Smooth muscle cell (in vitro differentiated cells): ENCODE data around the gene KLHL29. TPM values are rescaled to one million over a fixed set of nuclear protein-coding genes. Genes with fewer than 3 reads are reported as not detected.

Source experiments
- DNase-seq: peaks from one replicate; lab custom pipeline; 2025; ENCODE audit not compliant: unreplicated experiment; lab: John Stamatoyannopoulos, UW
- H2AFZ ChIP-seq: fragments of 200-600 bp; sonication (generic); 2 replicates; pipeline ENCODE4 v1.6.0; 2016; ENCODE audit warnings: antibody characterized with exemption, low read depth, mild to moderate bottlenecking
- H3F3A ChIP-seq: fragments of 200-600 bp; sonication (generic); 2 replicates; pipeline ENCODE4 v1.6.0; 2017; ENCODE audit warnings: antibody characterized with exemption, low read depth
- H3K27ac ChIP-seq: fragments of 200-600 bp; sonication (generic); 2 replicates; pipeline ENCODE4 v1.5.1; 2016; ENCODE audit warnings: low read depth, mild to moderate bottlenecking
- H3K27me3 ChIP-seq: fragments of 200-600 bp; sonication (generic); 2 replicates; pipeline ENCODE4 v1.6.1; 2016; ENCODE audit warnings: low read depth, mild to moderate bottlenecking
- H3K36me3 ChIP-seq: fragments of 200-600 bp; sonication (generic); 2 replicates; pipeline ENCODE4 v1.5.1; 2016; ENCODE audit warnings: low read depth
- H3K4me1 ChIP-seq: fragments of 200-600 bp; sonication (generic); 2 replicates; pipeline ENCODE4 v1.5.1; 2016; ENCODE audit warnings: low read depth
- H3K4me2 ChIP-seq: fragments of 200-600 bp; sonication (generic); 2 replicates; pipeline ENCODE4 v1.6.0; 2016; ENCODE audit warnings: mild to moderate bottlenecking
- H3K4me3 ChIP-seq: fragments of 200-600 bp; sonication (generic); 2 replicates; pipeline ENCODE4 v1.5.1; 2016; ENCODE audit warnings: mild to moderate bottlenecking
- H3K79me2 ChIP-seq: fragments of 200-600 bp; sonication (generic); 2 replicates; pipeline ENCODE4 v1.6.0; 2016; ENCODE audit warnings: low read depth, mild to moderate bottlenecking
- H3K9ac ChIP-seq: fragments of 200-600 bp; sonication (generic); 2 replicates; pipeline ENCODE4 v1.6.0; 2016; ENCODE audit warnings: low read depth
- H3K9me3 ChIP-seq: fragments of 200-600 bp; sonication (generic); replicated peaks from 2 replicates; pipeline ENCODE4 v1.5.1; 2016; ENCODE audit warnings: low read depth
- H4K20me1 ChIP-seq: fragments of 200-600 bp; sonication (generic); 2 replicates; pipeline ENCODE4 v1.6.0; 2016; ENCODE audit warnings: low read depth
- WGBS: methylation state at CpG from one replicate; pipeline ENCODE4 v1.1.7; 2016; ENCODE audit warnings: low lambda C conversion rate; 5-methylcytosine and 5-hydroxymethylcytosine counted together
- polyA plus RNA-seq: library from polyadenylated mRNA; unstranded; fragments of >200 nt; fragmentation: Nextera tagmentation; extraction: Ambion mirVana; gene quantifications from 2 replicates; pipeline ENCODE4 v1.2.1, GENCODE V29; 2016
- total RNA-seq: library from RNA; depleted of rRNA; stranded (reverse); fragments of >200 nt; gene quantifications from 2 replicates; pipeline ENCODE4 v1.2.3, GENCODE V29; 2014
- TF ChIP-seq, protein P1 (sequence below): fragments of 200-600 bp; sonication (generic); IDR thresholded peaks from 2 replicates; pipeline ENCODE4 v1.5.1; 2017; ENCODE audit warnings: borderline replicate concordance, mild to moderate bottlenecking, antibody characterized with exemption; ENCODE audit not compliant: insufficient read depth, poor library complexity, severe bottlenecking

Gene KLHL29
- total and polyA plus RNA-seq, 2 experiments from 2014 or later, result 3.1 to 6.6 TPM

DNA sequence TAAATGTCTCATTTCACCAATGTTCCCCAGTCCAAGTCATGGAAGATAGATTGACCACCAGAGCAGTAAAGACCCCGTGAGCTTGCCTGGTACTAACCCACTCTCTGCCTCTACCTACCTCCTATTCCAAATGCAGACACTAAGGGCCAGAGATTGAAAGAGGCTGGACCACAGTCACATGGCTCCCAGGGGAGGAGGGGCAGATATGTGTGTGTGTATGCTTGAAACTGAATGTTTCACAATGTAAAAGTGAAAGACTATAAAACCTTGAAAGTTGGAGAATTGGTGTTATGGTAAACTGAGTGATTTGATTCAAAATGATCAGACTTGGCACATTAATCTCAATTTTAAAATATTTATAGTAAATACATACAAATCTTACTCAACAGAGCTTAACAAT, 21.7 kb upstream of the KLHL29 start:
- H3K9me3 ChIP-seq, result no peaks in the 10 kb centered on the region
- H4K20me1 ChIP-seq, result no peaks in the 10 kb centered on the region
- TF ChIP-seq, protein P1, sequence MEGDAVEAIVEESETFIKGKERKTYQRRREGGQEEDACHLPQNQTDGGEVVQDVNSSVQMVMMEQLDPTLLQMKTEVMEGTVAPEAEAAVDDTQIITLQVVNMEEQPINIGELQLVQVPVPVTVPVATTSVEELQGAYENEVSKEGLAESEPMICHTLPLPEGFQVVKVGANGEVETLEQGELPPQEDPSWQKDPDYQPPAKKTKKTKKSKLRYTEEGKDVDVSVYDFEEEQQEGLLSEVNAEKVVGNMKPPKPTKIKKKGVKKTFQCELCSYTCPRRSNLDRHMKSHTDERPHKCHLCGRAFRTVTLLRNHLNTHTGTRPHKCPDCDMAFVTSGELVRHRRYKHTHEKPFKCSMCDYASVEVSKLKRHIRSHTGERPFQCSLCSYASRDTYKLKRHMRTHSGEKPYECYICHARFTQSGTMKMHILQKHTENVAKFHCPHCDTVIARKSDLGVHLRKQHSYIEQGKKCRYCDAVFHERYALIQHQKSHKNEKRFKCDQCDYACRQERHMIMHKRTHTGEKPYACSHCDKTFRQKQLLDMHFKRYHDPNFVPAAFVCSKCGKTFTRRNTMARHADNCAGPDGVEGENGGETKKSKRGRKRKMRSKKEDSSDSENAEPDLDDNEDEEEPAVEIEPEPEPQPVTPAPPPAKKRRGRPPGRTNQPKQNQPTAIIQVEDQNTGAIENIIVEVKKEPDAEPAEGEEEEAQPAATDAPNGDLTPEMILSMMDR, result no peak
- no peak overlapping the region for H3K4me3 ChIP-seq
- H3K36me3 ChIP-seq, result no peaks in the 10 kb centered on the region
- WGBS, result 97% methylated on average over 1 of the region's 1 CpG
- no peaks in the 10 kb centered on the region for H3F3A ChIP-seq
- DNase-seq, result no peak
- no peak overlapping the region for H2AFZ ChIP-seq
- H3K9ac ChIP-seq, result no peak overlapping the region
- H3K4me1 ChIP-seq, result no peaks in the 10 kb centered on the region
- no peaks in the 10 kb centered on the region for H3K79me2 ChIP-seq
- no peak overlapping the region for H3K27ac ChIP-seq
- no peaks in the 10 kb centered on the region for H3K27me3 ChIP-seq
- H3K4me2 ChIP-seq, result no peak overlapping the region

DNA sequence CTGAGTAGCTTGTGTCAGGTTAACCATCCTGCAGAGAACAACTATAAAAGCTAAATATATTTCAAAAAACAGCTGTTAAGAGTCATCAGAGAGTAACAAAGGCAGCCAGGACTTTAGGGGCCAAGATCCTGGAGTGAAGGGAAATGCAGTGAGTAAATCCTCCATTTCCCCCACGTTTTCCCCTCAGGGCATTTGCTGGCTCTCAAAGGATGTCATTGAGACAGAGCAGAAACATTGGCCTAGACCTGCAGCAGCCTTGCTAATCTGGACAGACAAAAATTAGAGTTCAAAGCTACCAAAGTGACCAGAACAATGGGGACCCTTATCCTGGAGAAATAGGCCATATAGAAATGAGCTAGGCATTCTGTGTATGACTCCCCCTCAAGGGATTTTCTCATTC, 21.1 kb upstream of the KLHL29 start:
- H3K9me3 ChIP-seq, result no peaks in the 10 kb centered on the region
- no peaks in the 10 kb centered on the region for H3F3A ChIP-seq
- H2AFZ ChIP-seq, result no peak overlapping the region
- TF ChIP-seq, protein P1, result no peak
- H4K20me1 ChIP-seq, result no peaks in the 10 kb centered on the region
- no peak overlapping the region for H3K27ac ChIP-seq
- H3K79me2 ChIP-seq, result no peaks in the 10 kb centered on the region
- no peak overlapping the region for H3K4me2 ChIP-seq
- H3K27me3 ChIP-seq, result no peaks in the 10 kb centered on the region
- no peaks in the 10 kb centered on the region for H3K36me3 ChIP-seq
- no peak for DNase-seq
- no peak overlapping the region for H3K9ac ChIP-seq
- H3K4me1 ChIP-seq, result no peaks in the 10 kb centered on the region
- WGBS, result 11% methylated on average over 1 of the region's 1 CpG
- H3K4me3 ChIP-seq, result no peak overlapping the region

DNA sequence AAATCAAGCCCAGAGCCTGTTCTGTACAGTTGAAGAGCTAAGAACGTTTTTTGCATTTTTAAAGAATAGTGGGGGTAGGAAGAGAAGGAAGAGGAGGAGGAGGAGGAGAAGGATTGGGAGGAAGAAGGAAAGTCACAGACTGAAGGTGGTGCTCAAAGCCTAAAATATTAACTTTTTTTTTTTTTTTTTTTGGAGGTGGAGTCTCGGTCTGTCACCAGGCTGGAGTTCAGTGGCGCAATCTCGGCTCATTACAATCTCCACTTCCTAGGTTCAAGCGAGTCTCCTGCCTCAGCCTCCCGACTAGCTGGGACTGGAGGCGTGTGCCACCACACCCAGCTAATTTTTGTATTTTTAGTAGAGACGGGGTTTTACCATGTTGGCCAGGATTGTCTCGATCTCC, 18.3 kb upstream of the KLHL29 start:
- DNase-seq, result no peak
- Histone ChIP-seq H3K9ac (no peak overlapping the region), H3K4me2 (no peak overlapping the region), H3K36me3 (no peaks in the 10 kb centered on the region), H4K20me1 (no peaks in the 10 kb centered on the region), H3K4me1 (no peaks in the 10 kb centered on the region), H3K27me3 (no peaks in the 10 kb centered on the region), H3K27ac (no peak overlapping the region), H2AFZ (no peak overlapping the region), H3K4me3 (no peak overlapping the region), H3K79me2 (no peaks in the 10 kb centered on the region), H3K9me3 (no peaks in the 10 kb centered on the region), H3F3A (no peaks in the 10 kb centered on the region)
- 76% methylated on average over 9 of the region's 9 CpGs for WGBS
- TF ChIP-seq, protein P1, result no peak

DNA sequence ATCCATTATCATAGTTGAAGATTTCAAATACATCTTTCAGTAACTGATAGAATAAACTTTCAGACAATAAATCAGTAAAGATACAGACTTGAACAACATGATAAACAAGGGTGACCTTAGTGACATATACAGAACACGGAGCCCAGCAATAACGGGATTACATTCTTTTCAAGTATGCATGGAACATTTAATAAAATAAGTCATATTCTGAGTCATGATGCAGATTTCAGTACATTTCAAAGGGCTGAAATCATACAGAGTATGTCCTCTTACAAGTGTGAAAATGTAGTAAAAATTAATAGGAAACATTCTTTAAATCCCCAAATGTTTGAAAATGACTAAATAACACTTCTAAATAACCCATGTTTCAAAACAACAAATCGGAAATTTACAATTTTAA, 17.2 kb upstream of the KLHL29 start:
- no peak overlapping the region for H3K9ac ChIP-seq
- no peaks in the 10 kb centered on the region for H3K27me3 ChIP-seq
- no peaks in the 10 kb centered on the region for H3K4me1 ChIP-seq
- H3F3A ChIP-seq, result no peaks in the 10 kb centered on the region
- DNase-seq, result no peak
- H3K4me3 ChIP-seq, result no peak overlapping the region
- H4K20me1 ChIP-seq, result no peaks in the 10 kb centered on the region
- H2AFZ ChIP-seq, result no peak overlapping the region
- H3K4me2 ChIP-seq, result peak overlapping the region; percentile 24
- no peaks in the 10 kb centered on the region for H3K36me3 ChIP-seq
- no peaks in the 10 kb centered on the region for H3K79me2 ChIP-seq
- WGBS, result 46% methylated on average over 3 of the region's 3 CpGs
- no peaks in the 10 kb centered on the region for H3K9me3 ChIP-seq
- TF ChIP-seq, protein P1, result no peak
- H3K27ac ChIP-seq, result no peak overlapping the region
